Measurements from ENCODE around the gene BPIFB3.

DNA sequence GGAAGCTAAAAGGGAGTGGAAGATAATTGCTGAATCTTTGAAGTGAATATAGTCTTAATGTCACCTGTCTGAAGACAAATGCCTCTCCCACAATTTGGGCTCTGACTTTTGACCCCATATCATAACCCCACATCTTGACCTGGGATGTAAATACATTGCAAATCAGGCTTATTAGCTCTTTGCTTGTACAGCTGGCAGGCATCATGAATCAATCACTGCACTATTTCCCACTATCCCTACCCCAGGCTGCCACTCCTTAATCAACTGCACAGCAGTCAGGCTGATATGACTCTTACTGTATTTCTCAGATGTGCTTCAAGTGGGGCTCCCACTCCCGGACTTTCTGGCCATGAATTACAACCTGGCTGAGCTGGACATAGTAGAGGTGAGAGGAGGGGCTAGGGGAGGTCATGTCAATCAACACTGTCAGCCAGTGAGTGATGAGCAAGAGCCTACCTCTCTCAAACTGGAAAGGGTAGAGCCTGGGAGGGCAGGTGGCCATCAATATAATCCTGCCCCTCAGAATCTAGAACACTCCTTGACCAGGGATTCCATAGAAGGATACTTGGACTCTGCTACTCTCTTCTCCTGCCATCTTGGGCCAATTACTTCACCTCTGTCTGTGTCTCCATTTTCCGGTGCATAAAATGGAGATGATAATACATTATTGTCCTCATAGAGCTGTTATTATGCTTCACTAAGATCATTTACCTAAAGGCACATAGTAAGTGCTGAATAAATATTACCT, 10.5 kb upstream of the BPIFB3 start:
- TF ChIP-seq POLR2A (IDR thresholded peaks at IDR 0.05; ENCODE audit: low read depth, low read length) (no peak), POLR2AphosphoS5 (IDR thresholded peaks at IDR 0.05; ENCODE audit: low read depth, low read length) (no peak), TAF1 (IDR thresholded peaks at IDR 0.05; ENCODE audit: low read depth, low read length) (no peak), PAX5 (IDR thresholded peaks at IDR 0.05; ENCODE audit: insufficient read depth, low read length, severe bottlenecking) (no peak), SPI1 (IDR thresholded peaks at IDR 0.05; ENCODE audit: low read depth, low read length) (no peak), POU2F2 (IDR thresholded peaks at IDR 0.05; ENCODE audit: low read depth, low read length) (no peak)
